Measurements from ENCODE around the gene RPUSD1.
"Not testable (repeated sequence)": the region's sequence is repeated elsewhere in the genome, so short reads cannot be mapped to it uniquely, and the experiment has no call there.

Gene RPUSD1

GRCh38 chr16:787978-788398, at the start of gene RPUSD1:
Gene RPUSD1 (minus strand): TSS chr16:788381. CDS start chr16:787737, 644 bp downstream.
- DNase-seq (ENCODE audit: low spot score), result no peak

- DNase-seq (ENCODE audit: low spot score), result not testable (repeated sequence)
Measured at GRCh38 chr16:836822-837221, 48.6 kb upstream of the RPUSD1 start.

- DNase-seq (ENCODE audit: low spot score), result no peak
Measured at GRCh38 chr16:836221-836620, 48.0 kb upstream of the RPUSD1 start.

GRCh38 chr16:835373-835772, 47.2 kb upstream of the RPUSD1 start:
- no peak for DNase-seq (ENCODE audit: low spot score)

GRCh38 chr16:833411-833810, 45.2 kb upstream of the RPUSD1 start:
- DNase-seq (ENCODE audit: low spot score), result no peak

GRCh38 chr16:832652-833336, 44.6 kb upstream of the RPUSD1 start:
- DNase-seq (ENCODE audit: low spot score), result no peak

- DNase-seq (ENCODE audit: low spot score), result no peak
Measured at GRCh38 chr16:831571-832413, 43.6 kb upstream of the RPUSD1 start.

GRCh38 chr16:830871-831570, 42.8 kb upstream of the RPUSD1 start:
- no peak for DNase-seq (ENCODE audit: low spot score)

GRCh38 chr16:830107-830870, 42.1 kb upstream of the RPUSD1 start:
- DNase-seq (ENCODE audit: low spot score), result no peak

- DNase-seq (ENCODE audit: low spot score), result no peak
Measured at GRCh38 chr16:828891-829290, 40.7 kb upstream of the RPUSD1 start.

GRCh38 chr16:827513-827912, 39.3 kb upstream of the RPUSD1 start:
- no peak for DNase-seq (ENCODE audit: low spot score)

- no peak for DNase-seq (ENCODE audit: low spot score)
Measured at GRCh38 chr16:825341-826061, 37.3 kb upstream of the RPUSD1 start.

- no peak for DNase-seq (ENCODE audit: low spot score)
Measured at GRCh38 chr16:824601-825000, 36.4 kb upstream of the RPUSD1 start.

GRCh38 chr16:824194-824593, 36.0 kb upstream of the RPUSD1 start:
- DNase-seq (ENCODE audit: low spot score), result no peak

- DNase-seq (ENCODE audit: low spot score), result no peak
Measured at GRCh38 chr16:822909-823297, 34.7 kb upstream of the RPUSD1 start.

GRCh38 chr16:822174-822908, 34.2 kb upstream of the RPUSD1 start:
- no peak for DNase-seq (ENCODE audit: low spot score)

- no peak for DNase-seq (ENCODE audit: low spot score)
Measured at GRCh38 chr16:821751-822150, 33.6 kb upstream of the RPUSD1 start.

GRCh38 chr16:820748-821147, 32.6 kb upstream of the RPUSD1 start:
- DNase-seq (ENCODE audit: low spot score), result no peak

- not testable (repeated sequence) for DNase-seq (ENCODE audit: low spot score)
Measured at GRCh38 chr16:820044-820408, 31.8 kb upstream of the RPUSD1 start.

- no peak for DNase-seq (ENCODE audit: low spot score)
Measured at GRCh38 chr16:819336-820043, 31.3 kb upstream of the RPUSD1 start.

All from cerebellar cortex (tissue), 1 donor.